Endodermal cell (in vitro differentiated cells): ENCODE measurements around the gene LRRC7. TPM values are rescaled to one million over a fixed set of nuclear protein-coding genes. Genes with fewer than 3 reads are reported as not detected.

ENCODE experiments used
- DNase-seq: peaks from one replicate; pipeline ENCODE4 v3.0.0-alpha.2; 2017
- H3K27ac ChIP-seq: 2 replicates; pipeline ENCODE4 v1.5.1; 2013; ENCODE audit warnings: mild to moderate bottlenecking, low read depth, low read length, moderate library complexity
- H3K27me3 ChIP-seq: 2 replicates; pipeline ENCODE4 v1.6.1; 2013; ENCODE audit warnings: mild to moderate bottlenecking, low read length, moderate library complexity; ENCODE audit not compliant: insufficient read depth, control insufficient read depth, poor library complexity, severe bottlenecking
- H3K36me3 ChIP-seq: 2 replicates; pipeline ENCODE4 v1.7.0; 2013; ENCODE audit warnings: mild to moderate bottlenecking, low read length, moderate library complexity; ENCODE audit not compliant: control insufficient read depth, insufficient read depth
- H3K4me1 ChIP-seq: one replicate; pipeline ENCODE4 v1.7.0; 2013; ENCODE audit warnings: low read length; ENCODE audit not compliant: control insufficient read depth, insufficient read depth
- H3K4me3 ChIP-seq: 2 replicates; pipeline ENCODE4 v1.5.1; 2013; ENCODE audit warnings: mild to moderate bottlenecking, low read length, moderate library complexity
- H3K9ac ChIP-seq: 2 replicates; pipeline ENCODE4 v1.6.1; 2013; ENCODE audit warnings: mild to moderate bottlenecking, low read length, moderate library complexity; ENCODE audit not compliant: poor library complexity, severe bottlenecking; ENCODE audit errors: extremely low read depth
- H3K9me3 ChIP-seq: 2 replicates; pipeline ENCODE4 v1.6.1; 2013; ENCODE audit warnings: mild to moderate bottlenecking, low read length, moderate library complexity; ENCODE audit not compliant: control insufficient read depth
- H3K27ac Mint-ChIP-seq: 2 replicates; pipeline ENCODE4 v1.8.0; 2020; ENCODE audit warnings: mixed read lengths
- H3K27me3 Mint-ChIP-seq: 2 replicates; pipeline ENCODE4 v1.8.0; 2021; ENCODE audit warnings: mild to moderate bottlenecking, mixed read lengths; ENCODE audit not compliant: insufficient read depth
- H3K36me3 Mint-ChIP-seq: 2 replicates; pipeline ENCODE4 v1.8.0; 2020; ENCODE audit warnings: low read depth, mixed read lengths
- H3K4me1 Mint-ChIP-seq: 2 replicates; pipeline ENCODE4 v1.8.0; 2020; ENCODE audit warnings: mixed read lengths
- H3K4me3 Mint-ChIP-seq: 2 replicates; pipeline ENCODE4 v1.8.0; 2020; ENCODE audit warnings: mild to moderate bottlenecking, moderate library complexity, mixed read lengths
- H3K9me3 Mint-ChIP-seq: 2 replicates; pipeline ENCODE4 v1.8.0; 2020; ENCODE audit warnings: mild to moderate bottlenecking, mixed read lengths
- CTCF ChIP-seq: fragments of 200-600 bp; sonication (generic); conservative IDR thresholded peaks from 2 replicates; pipeline ENCODE4 v1.5.0; 2021; ENCODE audit warnings: antibody characterized with exemption, mild to moderate bottlenecking
- WGBS, 2 experiments: methylation state at CpG; one replicate each; pipeline versions ENCODE4 v1.1.5 to v1.1.7; 2013; ENCODE audit warnings: missing lambda C conversion rate in 2 of 2, mixed read lengths in 1 of 2; ENCODE audit not compliant: insufficient coverage in 1 of 2, insufficient read length in 1 of 2; 5-methylcytosine and 5-hydroxymethylcytosine counted together
- total RNA-seq, 2 donors: library from RNA; stranded (reverse); fragmentation: NEBNext Ultra II Directional in 1 of 2; extraction: Animal tissue kit (Norgen Biotek cat#: 25700) in 1 of 2; gene quantifications; 2 replicates in 1 of 2; 3 replicates in 1 of 2; pipeline ENCODE4 v1.2.1, GENCODE V29; 2021

LRRC7 gene
- total RNA-seq, 2 donors from 2014 or later: 1.4 to 2.2 TPM

GRCh38 chr1:69833536-69833935 is 265.8 kb downstream of the LRRC7 start:
- H3K4me3 ChIP-seq: no peak overlapping the region
- no peak for TF ChIP-seq CTCF
- no peaks in the 10 kb centered on the region for H3K9me3 ChIP-seq
- no peaks in the 10 kb centered on the region for H3K27me3 ChIP-seq
- no peaks in the 10 kb centered on the region for H3K9me3 Mint-ChIP-seq
- no peaks in the 10 kb centered on the region for H3K36me3 Mint-ChIP-seq
- H3K4me1 Mint-ChIP-seq: no peaks in the 10 kb centered on the region
- no peaks in the 10 kb centered on the region for H3K4me1 ChIP-seq
- no peaks in the 10 kb centered on the region for H3K36me3 ChIP-seq
- H3K4me3 Mint-ChIP-seq: no peak overlapping the region
- 91 to 92% methylated on average over 3 of the region's 3 CpGs for WGBS, 2 experiments
- no peak overlapping the region for H3K9ac ChIP-seq
- no peak overlapping the region for H3K27ac Mint-ChIP-seq
- no peak overlapping the region for H3K27ac ChIP-seq
- no peak for DNase-seq
- no peaks in the 10 kb centered on the region for H3K27me3 Mint-ChIP-seq

DNA sequence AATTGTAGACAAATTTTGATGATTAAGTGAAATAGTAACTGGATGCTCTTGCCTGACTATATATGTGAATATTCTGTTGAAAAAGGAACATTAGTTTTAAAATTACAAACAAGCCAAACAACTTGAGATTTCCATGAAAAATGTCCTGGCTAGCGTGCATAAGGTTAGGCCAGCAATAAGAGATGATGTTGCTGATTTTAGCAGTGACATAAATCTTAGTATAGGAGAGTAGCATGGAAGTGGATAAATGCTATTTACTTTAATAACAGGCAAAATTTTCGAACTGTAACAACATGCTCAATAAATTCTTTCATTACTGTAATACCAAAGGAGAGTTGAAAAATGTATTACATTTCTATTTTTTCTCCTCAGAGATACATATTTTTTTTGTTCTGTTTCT is 266.6 kb downstream of the LRRC7 start:
- 86 to 95% methylated on average over 1 to 2 of the region's 2 CpGs for WGBS, 2 experiments
- no peak for DNase-seq

GRCh38 chr1:69835955-69836354 is 268.2 kb downstream of the LRRC7 start:
- H3K36me3 Mint-ChIP-seq: no peaks in the 10 kb centered on the region
- H3K27me3 Mint-ChIP-seq: no peaks in the 10 kb centered on the region
- no peak overlapping the region for H3K4me3 Mint-ChIP-seq
- no peak overlapping the region for H3K9ac ChIP-seq
- no peak for TF ChIP-seq CTCF
- WGBS, 2 experiments: 87 to 91% methylated on average over 2 of the region's 2 CpGs
- no peaks in the 10 kb centered on the region for H3K4me1 ChIP-seq
- H3K27ac ChIP-seq: no peak overlapping the region
- no peaks in the 10 kb centered on the region for H3K9me3 ChIP-seq
- no peak overlapping the region for H3K27ac Mint-ChIP-seq
- no peak overlapping the region for H3K4me3 ChIP-seq
- no peaks in the 10 kb centered on the region for H3K27me3 ChIP-seq
- H3K9me3 Mint-ChIP-seq: no peaks in the 10 kb centered on the region
- no peaks in the 10 kb centered on the region for H3K4me1 Mint-ChIP-seq
- no peak for DNase-seq
- H3K36me3 ChIP-seq: no peaks in the 10 kb centered on the region

More for the DNA sequence above, 266.6 kb downstream of the LRRC7 start:
- Mint-ChIP-seq H3K36me3 (no peaks in the 10 kb centered on the region), H3K27me3 (no peaks in the 10 kb centered on the region), H3K9me3 (no peaks in the 10 kb centered on the region), H3K4me3 (no peak overlapping the region), H3K27ac (no peak overlapping the region), H3K4me1 (no peaks in the 10 kb centered on the region)
- Histone ChIP-seq H3K27ac (no peak overlapping the region), H3K36me3 (no peaks in the 10 kb centered on the region), H3K9me3 (no peaks in the 10 kb centered on the region), H3K27me3 (no peaks in the 10 kb centered on the region), H3K9ac (no peak overlapping the region), H3K4me1 (no peaks in the 10 kb centered on the region), H3K4me3 (no peak overlapping the region)
- TF ChIP-seq CTCF: no peak
